IMR-90 (cell line): ENCODE measurements around the gene AGAP1. TPM values are rescaled to one million over a fixed set of nuclear protein-coding genes. Genes with fewer than 3 reads are reported as not detected.

Experiments used
- ATAC-seq: fragments of 200-7000 bp; cut with Tn5 transposase; 2 replicates; pipeline ENCODE4 v1.9.1; 2020; ENCODE audit warnings: low read depth, mild to moderate bottlenecking, moderate library complexity
- BruUV-seq: library from RNA; stranded (reverse); fragments of 400-500 nt; replicated peaks from 2 replicates; lab custom pipeline; 2021; lab: Mats Ljungman, UMichigan
- CTCF ChIA-PET: fragments of 300-600 bp; formaldehyde crosslinking; extraction: SDS; loops from one replicate; lab custom pipeline; 2021; ENCODE audit warnings: antibody characterized with exemption; lab: Yijun Ruan, JAX
- POLR2A ChIA-PET: fragments of 300-600 bp; sonication (Branson Sonifier 250); formaldehyde crosslinking; loops from one replicate; lab custom pipeline; 2022; ENCODE audit warnings: antibody characterized with exemption; ENCODE audit not compliant: unreplicated experiment; lab: Charles Lee
- DNase-seq: peaks from one replicate; pipeline ENCODE4 v3.0.0; 2013
- H2AFZ ChIP-seq: replicated peaks from 2 replicates; pipeline ENCODE3; 2013; ENCODE audit warnings: low read length, mild to moderate bottlenecking; ENCODE audit not compliant: poor library complexity
- H2AK5ac ChIP-seq: 2 replicates; pipeline ENCODE4 v1.6.1; 2013; ENCODE audit warnings: low read depth, low read length, inconsistent platforms
- H2AK9ac ChIP-seq: replicated peaks from 2 replicates; pipeline ENCODE3; 2013; ENCODE audit warnings: mild to moderate bottlenecking, low read depth, low read length, moderate library complexity; ENCODE audit not compliant: poor library complexity
- H2BK120ac ChIP-seq: 2 replicates; pipeline ENCODE4 v1.6.1; 2013; ENCODE audit warnings: low read depth, low read length, inconsistent platforms
- H2BK15ac ChIP-seq: 3 replicates; pipeline ENCODE4 v1.6.1; 2013; ENCODE audit warnings: low read depth, low read length, inconsistent platforms
- H2BK20ac ChIP-seq: 2 replicates; pipeline ENCODE4 v1.6.1; 2013; ENCODE audit warnings: low read depth, mild to moderate bottlenecking, inconsistent platforms, low read length, moderate library complexity
- H2BK5ac ChIP-seq: 2 replicates; pipeline ENCODE4 v1.6.1; 2013; ENCODE audit warnings: mild to moderate bottlenecking, low read depth, low read length, inconsistent platforms; ENCODE audit not compliant: poor library complexity, severe bottlenecking
- H3K14ac ChIP-seq: replicated peaks from 2 replicates; pipeline ENCODE4 v1.6.1; 2013; ENCODE audit warnings: low read depth, low read length, inconsistent platforms
- H3K18ac ChIP-seq: 2 replicates; pipeline ENCODE4 v1.6.1; 2013; ENCODE audit warnings: low read depth, low read length, control low read depth
- H3K23ac ChIP-seq: 2 replicates; pipeline ENCODE4 v1.6.1; 2013; ENCODE audit warnings: low read depth, low read length, inconsistent platforms
- H3K27ac ChIP-seq: 2 replicates; pipeline ENCODE4 v1.5.1; 2013; ENCODE audit warnings: mild to moderate bottlenecking, control low read depth, low read length; ENCODE audit not compliant: insufficient read depth
- H3K27me3 ChIP-seq: 2 replicates; pipeline ENCODE4 v1.6.1; 2013; ENCODE audit warnings: low read length; ENCODE audit not compliant: control insufficient read depth, insufficient read depth
- H3K36me3 ChIP-seq: 2 replicates; pipeline ENCODE4 v1.6.1; 2013; ENCODE audit warnings: low read length, mixed read lengths; ENCODE audit not compliant: control insufficient read depth, insufficient read depth
- H3K4ac ChIP-seq: 2 replicates; pipeline ENCODE4 v1.6.1; 2013; ENCODE audit warnings: low read depth, low read length, inconsistent platforms
- H3K4me1 ChIP-seq: 2 replicates; pipeline ENCODE4 v1.6.1; 2013; ENCODE audit warnings: low read length, mixed read lengths; ENCODE audit not compliant: control insufficient read depth, insufficient read depth
- H3K4me2 ChIP-seq: 2 replicates; pipeline ENCODE4 v1.6.1; 2013; ENCODE audit warnings: low read depth, mild to moderate bottlenecking, control low read depth, low read length, moderate library complexity
- H3K4me3 ChIP-seq: 2 replicates; pipeline ENCODE4 v1.5.1; 2013; ENCODE audit warnings: low read depth, mild to moderate bottlenecking, control low read depth, low read length, moderate library complexity; ENCODE audit not compliant: insufficient read depth
- H3K56ac ChIP-seq: 2 replicates; pipeline ENCODE4 v1.6.1; 2013; ENCODE audit warnings: low read length, inconsistent platforms; ENCODE audit not compliant: insufficient read depth; ENCODE audit errors: extremely low read depth
- H3K79me1 ChIP-seq, 2 experiments: 2 replicates each; pipeline ENCODE4 v1.6.1; 2013; ENCODE audit warnings: low read length in 2 of 2, inconsistent platforms in 1 of 2, low read depth in 1 of 2
- H3K9ac ChIP-seq: 2 replicates; pipeline ENCODE4 v1.6.1; 2013; ENCODE audit warnings: low read depth, low read length, control low read depth
- H3K9me1 ChIP-seq: 2 replicates; pipeline ENCODE4 v1.6.1; 2013; ENCODE audit warnings: low read length, inconsistent platforms; ENCODE audit not compliant: insufficient read depth
- H3K9me3 ChIP-seq: 2 replicates; pipeline ENCODE4 v1.6.1; 2013; ENCODE audit warnings: low read length; ENCODE audit not compliant: control insufficient read depth, insufficient read depth
- H4K20me1 ChIP-seq: 2 replicates; pipeline ENCODE4 v1.6.1; 2013; ENCODE audit warnings: low read length, inconsistent platforms; ENCODE audit not compliant: insufficient read depth
- H4K5ac ChIP-seq: 2 replicates; pipeline ENCODE4 v1.6.1; 2013; ENCODE audit warnings: mild to moderate bottlenecking, low read depth, low read length, control low read depth
- H4K8ac ChIP-seq, 2 experiments: 2 replicates each; pipeline ENCODE4 v1.6.1; 2013; ENCODE audit warnings: low read depth in 2 of 2, low read length in 2 of 2, control low read depth in 1 of 2, inconsistent platforms in 1 of 2
- H4K91ac ChIP-seq: 2 replicates; pipeline ENCODE4 v1.6.1; 2013; ENCODE audit warnings: low read depth, low read length, inconsistent platforms; ENCODE audit not compliant: insufficient read depth
- BHLHE40 ChIP-seq: fragments of 150-350 bp; IDR thresholded peaks from 2 replicates; pipeline ENCODE4 v1.6.1; 2016; ENCODE audit warnings: mild to moderate bottlenecking, low read depth, low read length
- CEBPB ChIP-seq: IDR thresholded peaks from 2 replicates; pipeline ENCODE4 v1.6.1; 2012; ENCODE audit warnings: low read depth, low read length, improper control_type of control experiment
- CHD1 ChIP-seq: IDR thresholded peaks from 2 replicates; pipeline ENCODE4 v1.6.1; 2012; ENCODE audit warnings: low read depth, low read length, improper control_type of control experiment
- FOS ChIP-seq: fragments of 150-350 bp; IDR thresholded peaks from 2 replicates; pipeline ENCODE4 v1.6.1; 2016; ENCODE audit warnings: low read depth, low read length
- MAFK ChIP-seq: IDR thresholded peaks from 2 replicates; pipeline ENCODE4 v1.6.1; 2012; ENCODE audit warnings: low read depth, low read length, improper control_type of control experiment
- MAZ ChIP-seq: IDR thresholded peaks from 2 replicates; pipeline ENCODE4 v1.6.1; 2012; ENCODE audit warnings: low read depth, mild to moderate bottlenecking, low read length, improper control_type of control experiment, moderate library complexity, borderline replicate concordance
- MXI1 ChIP-seq: IDR thresholded peaks from 2 replicates; pipeline ENCODE4 v1.6.1; 2012; ENCODE audit warnings: low read depth, mild to moderate bottlenecking, low read length, moderate library complexity, borderline replicate concordance
- NFE2L2 ChIP-seq: fragments of 150-350 bp; IDR thresholded peaks from 2 replicates; pipeline ENCODE4 v1.6.1; 2016; ENCODE audit warnings: low read depth, mild to moderate bottlenecking, low read length
- POLR2A ChIP-seq: IDR thresholded peaks from 2 replicates; pipeline ENCODE4 v1.6.1; 2012; ENCODE audit warnings: mild to moderate bottlenecking, low read depth, low read length
- RAD21 ChIP-seq: IDR thresholded peaks from 2 replicates; pipeline ENCODE4 v1.6.1; 2012; ENCODE audit warnings: low read length, improper control_type of control experiment
- RCOR1 ChIP-seq: IDR thresholded peaks from 2 replicates; pipeline ENCODE4 v1.6.1; 2012; ENCODE audit warnings: mild to moderate bottlenecking, low read length, improper control_type of control experiment; ENCODE audit not compliant: insufficient replicate concordance
- RFX5 ChIP-seq: IDR thresholded peaks from 2 replicates; pipeline ENCODE4 v1.8.0; 2012; ENCODE audit warnings: low read depth, mild to moderate bottlenecking, low read length, moderate library complexity
- WGBS, 2 experiments: methylation state at CpG; one replicate each; pipeline versions ENCODE4 v1.1.5 to v1.1.7; 2013; ENCODE audit warnings: missing lambda C conversion rate in 2 of 2; ENCODE audit not compliant: insufficient read length in 1 of 2; ENCODE audit errors: extremely low coverage in 2 of 2; 5-methylcytosine and 5-hydroxymethylcytosine counted together
- dilution Hi-C: fragments of 300-500 bp; cut with HindIII; formaldehyde crosslinking; loops from one replicate; pipeline ENCODE4 v1.14.3; 2018; ENCODE audit warnings: low sequenced_read_pairs; ENCODE audit not compliant: unreplicated experiment
- in situ Hi-C: fragments of 300-500 bp; cut with MboI; formaldehyde crosslinking; loops from 3 replicates; pipeline ENCODE4 v1.14.3; 2019; ENCODE audit warnings: low sequenced_read_pairs, inconsistent platforms, mixed read lengths
- intact Hi-C: fragments of 100-400 bp; cut with micrococcal nuclease; formaldehyde crosslinking; loops from 2 replicates; pipeline ENCODE4 v1.10.0; 2022
- polyA plus RNA-seq, 3 experiments: library from polyadenylated mRNA; depleted of rRNA; stranded (reverse); fragments of >200 nt; gene quantifications; 2 replicates each; pipeline ENCODE4 v1.2.3, GENCODE V29; 2012; ENCODE audit warnings: low replicate concordance in 1 of 3
- total RNA-seq: library from RNA; depleted of rRNA; stranded (reverse); fragments of >200 nt; gene quantifications from 2 replicates; pipeline ENCODE4 v1.2.3, GENCODE V29; 2012
- TF ChIP-seq, protein P1 (sequence below): conservative IDR thresholded peaks from 2 replicates; pipeline ENCODE4 v1.5.1; 2012; ENCODE audit warnings: mild to moderate bottlenecking, low read depth, low read length, improper control_type of control experiment
- TF ChIP-seq, protein P2 (sequence below): fragments of 150-350 bp; IDR thresholded peaks from 2 replicates; pipeline ENCODE4 v1.6.1; 2016; ENCODE audit warnings: low read depth, mild to moderate bottlenecking, low read length, moderate library complexity, borderline replicate concordance
- TF ChIP-seq, protein P3 (sequence below): fragments of 150-350 bp; IDR thresholded peaks from 2 replicates; pipeline ENCODE4 v1.6.1; 2017; ENCODE audit warnings: mild to moderate bottlenecking, antibody characterized with exemption, low read length, low read depth

AGAP1 gene
- total and polyA plus RNA-seq, 2 of the 4 experiments (the other 2 are of a cell fraction): 15.1 to 16.4 TPM

DNA sequence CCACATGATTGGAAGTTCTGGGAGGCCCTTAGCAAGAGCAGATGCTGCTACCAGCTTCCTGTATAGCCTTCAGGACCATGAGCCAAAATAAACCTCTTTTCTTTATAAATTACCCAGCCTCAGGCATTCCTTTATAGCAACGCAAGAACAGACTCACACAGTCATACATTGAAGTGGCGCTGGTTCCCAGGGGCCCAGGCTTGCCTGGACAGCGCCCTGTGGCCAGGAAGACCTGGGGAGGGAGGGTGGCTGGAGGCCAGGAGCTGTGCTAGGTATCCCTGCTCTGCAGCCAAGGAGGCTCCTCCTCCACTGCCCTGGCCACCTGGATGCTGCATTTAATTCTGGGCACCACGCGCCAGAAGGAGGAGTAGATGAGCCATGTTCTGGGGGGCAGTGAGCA lies 98.1 kb downstream of the AGAP1 start:
- Histone ChIP-seq H3K9me3 (no peaks in the 10 kb centered on the region), H3K36me3 (no peaks in the 10 kb centered on the region), H3K4me3 (no peak overlapping the region), H4K5ac (no peak overlapping the region), H3K27me3 (no peaks in the 10 kb centered on the region), H2AK5ac (no peak overlapping the region), H3K27ac (no peak overlapping the region), H3K9me1 (no peaks in the 10 kb centered on the region; the same call in 1 of the 2 replicates), H4K20me1 (peaks cover 31% of the 10 kb centered on the region), H2BK5ac (no peak overlapping the region), H3K9ac (no peak overlapping the region), H3K56ac (no peak overlapping the region), H3K4me2 (no peak overlapping the region), H2BK15ac (no peak overlapping the region), H4K8ac (no peak overlapping the region), H2AFZ (peak overlapping the region; percentile 48), H3K14ac (no peak overlapping the region), H2BK20ac (no peak overlapping the region), H2AK9ac (no peak overlapping the region), H3K4ac (no peak overlapping the region), H3K23ac (no peak overlapping the region), H2BK120ac (no peak overlapping the region), H3K18ac (no peak overlapping the region), H3K4me1 (peaks cover 2% of the 10 kb centered on the region; the same call in 1 of the 2 replicates), H4K91ac (no peak overlapping the region), H3K79me1 (peaks cover 14 to 24% of the 10 kb centered on the region in 2 experiments)
- CTCF ChIA-PET: interaction anchor here (0.5 to 2.5 kb wide), 2 partner anchors 11 to 154 kb away, joined by 3 to 8 read pairs; no protein-coding TSS in a partner anchor
- dilution Hi-C loops (no loop called here), intact Hi-C loops (loop anchor here (10.0 kb wide), 2 partner anchors 157 to 327 kb away; no protein-coding TSS in a partner anchor), in situ Hi-C loops (loop anchor here (25.0 kb wide), 1 partner anchor 1055 kb away; no protein-coding TSS in a partner anchor)
- POLR2A ChIA-PET: no interaction called here
- no peak; the same call in 1 of the 2 replicates for ATAC-seq
- 100% methylated on average over 2 of the region's 5 CpGs; no CpG with 5 or more reads in 1 of the 2 experiments for WGBS, 2 experiments
- BruUV-seq: no TSS peak
- DNase-seq: peak; percentile 21
- TF ChIP-seq, protein P1, sequence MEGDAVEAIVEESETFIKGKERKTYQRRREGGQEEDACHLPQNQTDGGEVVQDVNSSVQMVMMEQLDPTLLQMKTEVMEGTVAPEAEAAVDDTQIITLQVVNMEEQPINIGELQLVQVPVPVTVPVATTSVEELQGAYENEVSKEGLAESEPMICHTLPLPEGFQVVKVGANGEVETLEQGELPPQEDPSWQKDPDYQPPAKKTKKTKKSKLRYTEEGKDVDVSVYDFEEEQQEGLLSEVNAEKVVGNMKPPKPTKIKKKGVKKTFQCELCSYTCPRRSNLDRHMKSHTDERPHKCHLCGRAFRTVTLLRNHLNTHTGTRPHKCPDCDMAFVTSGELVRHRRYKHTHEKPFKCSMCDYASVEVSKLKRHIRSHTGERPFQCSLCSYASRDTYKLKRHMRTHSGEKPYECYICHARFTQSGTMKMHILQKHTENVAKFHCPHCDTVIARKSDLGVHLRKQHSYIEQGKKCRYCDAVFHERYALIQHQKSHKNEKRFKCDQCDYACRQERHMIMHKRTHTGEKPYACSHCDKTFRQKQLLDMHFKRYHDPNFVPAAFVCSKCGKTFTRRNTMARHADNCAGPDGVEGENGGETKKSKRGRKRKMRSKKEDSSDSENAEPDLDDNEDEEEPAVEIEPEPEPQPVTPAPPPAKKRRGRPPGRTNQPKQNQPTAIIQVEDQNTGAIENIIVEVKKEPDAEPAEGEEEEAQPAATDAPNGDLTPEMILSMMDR: no peak
- no peak for TF ChIP-seq RAD21
- no peak for TF ChIP-seq MAFK
- TF ChIP-seq BHLHE40: no peak
- no peak for TF ChIP-seq MXI1
- TF ChIP-seq MAZ: no peak
- no peak for TF ChIP-seq FOS
- no peak for TF ChIP-seq NFE2L2
- TF ChIP-seq, protein P2, sequence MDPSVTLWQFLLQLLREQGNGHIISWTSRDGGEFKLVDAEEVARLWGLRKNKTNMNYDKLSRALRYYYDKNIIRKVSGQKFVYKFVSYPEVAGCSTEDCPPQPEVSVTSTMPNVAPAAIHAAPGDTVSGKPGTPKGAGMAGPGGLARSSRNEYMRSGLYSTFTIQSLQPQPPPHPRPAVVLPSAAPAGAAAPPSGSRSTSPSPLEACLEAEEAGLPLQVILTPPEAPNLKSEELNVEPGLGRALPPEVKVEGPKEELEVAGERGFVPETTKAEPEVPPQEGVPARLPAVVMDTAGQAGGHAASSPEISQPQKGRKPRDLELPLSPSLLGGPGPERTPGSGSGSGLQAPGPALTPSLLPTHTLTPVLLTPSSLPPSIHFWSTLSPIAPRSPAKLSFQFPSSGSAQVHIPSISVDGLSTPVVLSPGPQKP: no peak
- TF ChIP-seq CEBPB: no peak
- TF ChIP-seq, protein P3, sequence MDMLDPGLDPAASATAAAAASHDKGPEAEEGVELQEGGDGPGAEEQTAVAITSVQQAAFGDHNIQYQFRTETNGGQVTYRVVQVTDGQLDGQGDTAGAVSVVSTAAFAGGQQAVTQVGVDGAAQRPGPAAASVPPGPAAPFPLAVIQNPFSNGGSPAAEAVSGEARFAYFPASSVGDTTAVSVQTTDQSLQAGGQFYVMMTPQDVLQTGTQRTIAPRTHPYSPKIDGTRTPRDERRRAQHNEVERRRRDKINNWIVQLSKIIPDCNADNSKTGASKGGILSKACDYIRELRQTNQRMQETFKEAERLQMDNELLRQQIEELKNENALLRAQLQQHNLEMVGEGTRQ: no peak
- TF ChIP-seq RCOR1: no peak
- TF ChIP-seq RFX5: no peak
- no peak for TF ChIP-seq CHD1
- no peak for TF ChIP-seq POLR2A
